DND-41 (cell line): ENCODE data around the gene ALOX5.

ENCODE experiments used
- EZH2 ChIP-seq: IDR thresholded peaks from 3 replicates; pipeline ENCODE4 v1.6.1; 2012; ENCODE audit warnings: borderline replicate concordance, low read depth, mild to moderate bottlenecking, moderate library complexity, low read length, inconsistent platforms; ENCODE audit not compliant: severe bottlenecking
- TF ChIP-seq, protein P1 (sequence below): IDR thresholded peaks from 2 replicates; pipeline ENCODE4 v1.5.1; 2012; ENCODE audit warnings: borderline replicate concordance, low read length, moderate library complexity, mild to moderate bottlenecking; ENCODE audit not compliant: poor library complexity, severe bottlenecking; ENCODE audit errors: extremely low read depth

DNA sequence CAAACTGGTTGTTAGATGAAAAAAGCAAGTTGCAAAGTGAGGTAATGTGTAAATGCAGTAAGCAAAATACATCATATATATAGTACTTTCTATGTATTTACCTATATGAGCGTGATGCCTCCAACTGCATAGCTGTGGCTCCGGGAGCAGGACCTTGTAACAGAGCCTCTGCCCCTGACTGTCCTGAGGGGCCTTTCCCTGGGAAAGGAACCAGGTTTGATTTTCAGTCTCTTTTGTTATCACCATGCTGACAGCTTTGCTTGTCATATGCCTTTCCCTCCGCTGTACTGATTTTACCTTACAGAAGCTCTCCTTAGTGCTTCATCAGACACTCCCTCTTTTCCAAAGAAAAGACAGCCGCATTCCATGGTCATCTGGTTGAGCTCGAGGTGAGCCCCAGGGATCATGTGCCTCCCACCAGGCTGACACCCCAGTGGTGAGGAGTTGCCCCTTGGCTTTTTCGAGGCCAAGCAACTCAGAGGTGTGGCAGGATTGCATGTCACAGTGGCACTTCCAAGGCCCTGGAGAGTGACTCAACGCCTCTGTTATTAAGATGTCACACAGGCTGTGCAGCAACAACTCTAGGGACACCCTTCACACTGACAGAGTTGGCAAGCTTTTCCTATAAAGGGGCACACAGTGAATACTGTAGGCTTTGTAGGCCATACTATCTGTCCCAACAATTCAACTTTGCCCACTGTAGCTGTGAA lies 78.9 kb downstream of the ALOX5 start:
- TF ChIP-seq, protein P1, sequence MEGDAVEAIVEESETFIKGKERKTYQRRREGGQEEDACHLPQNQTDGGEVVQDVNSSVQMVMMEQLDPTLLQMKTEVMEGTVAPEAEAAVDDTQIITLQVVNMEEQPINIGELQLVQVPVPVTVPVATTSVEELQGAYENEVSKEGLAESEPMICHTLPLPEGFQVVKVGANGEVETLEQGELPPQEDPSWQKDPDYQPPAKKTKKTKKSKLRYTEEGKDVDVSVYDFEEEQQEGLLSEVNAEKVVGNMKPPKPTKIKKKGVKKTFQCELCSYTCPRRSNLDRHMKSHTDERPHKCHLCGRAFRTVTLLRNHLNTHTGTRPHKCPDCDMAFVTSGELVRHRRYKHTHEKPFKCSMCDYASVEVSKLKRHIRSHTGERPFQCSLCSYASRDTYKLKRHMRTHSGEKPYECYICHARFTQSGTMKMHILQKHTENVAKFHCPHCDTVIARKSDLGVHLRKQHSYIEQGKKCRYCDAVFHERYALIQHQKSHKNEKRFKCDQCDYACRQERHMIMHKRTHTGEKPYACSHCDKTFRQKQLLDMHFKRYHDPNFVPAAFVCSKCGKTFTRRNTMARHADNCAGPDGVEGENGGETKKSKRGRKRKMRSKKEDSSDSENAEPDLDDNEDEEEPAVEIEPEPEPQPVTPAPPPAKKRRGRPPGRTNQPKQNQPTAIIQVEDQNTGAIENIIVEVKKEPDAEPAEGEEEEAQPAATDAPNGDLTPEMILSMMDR: no peak
- TF ChIP-seq EZH2: no peak
